CD4-positive, alpha-beta T cell treated with Interleukin-21 for 1 hour (primary cell): ENCODE data around the gene RBM6.

ENCODE experiments used
- DNase-seq: peaks from one replicate; pipeline ENCODE4 v3.0.0-alpha.2; 2020

The RBM6 gene

DNA sequence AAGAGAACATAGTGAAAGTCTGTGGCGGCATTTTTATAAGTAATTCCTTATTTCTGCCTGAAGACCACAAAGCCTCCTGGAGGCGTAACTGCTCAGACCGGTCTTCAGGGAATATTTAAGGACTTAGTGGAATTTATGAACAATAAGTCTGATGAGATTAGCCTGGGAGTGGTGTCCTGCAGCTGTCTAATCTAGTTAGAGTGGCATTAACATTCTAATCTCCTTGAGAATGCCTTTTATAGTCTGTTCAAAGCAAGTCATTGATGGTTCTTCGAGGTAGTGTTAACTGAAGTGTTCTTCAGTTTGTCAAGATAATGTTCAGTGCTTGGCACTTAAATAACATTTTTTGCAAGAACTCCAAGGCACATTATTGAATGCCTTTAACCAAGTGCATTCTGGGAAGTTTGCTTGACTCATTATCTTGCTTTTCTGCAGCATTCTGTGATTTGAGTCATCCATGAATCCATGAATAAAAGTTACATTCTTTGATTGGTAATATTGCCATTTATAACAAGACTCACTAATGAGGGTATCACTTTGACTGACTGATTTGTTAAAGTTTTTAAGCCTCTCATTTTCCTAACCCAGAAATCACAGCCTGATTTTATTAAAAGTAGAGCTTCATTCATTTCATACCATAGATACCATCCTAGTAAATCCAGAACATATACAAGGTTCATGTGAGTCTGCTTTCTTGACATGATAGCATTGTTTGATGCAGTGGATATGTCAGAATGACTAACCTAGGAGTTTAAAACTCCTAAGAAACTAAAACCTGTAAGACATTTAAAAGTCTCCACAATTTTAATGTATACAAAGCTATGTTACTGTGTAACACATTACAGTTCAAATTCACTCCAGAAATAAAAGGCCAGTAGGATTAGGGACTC, 161.3 kb downstream of the RBM6 start:
- DNase-seq: no peak

- no peak for DNase-seq
Measured at GRCh38 chr3:50102558-50102957, 162.6 kb downstream of the RBM6 start.

DNA sequence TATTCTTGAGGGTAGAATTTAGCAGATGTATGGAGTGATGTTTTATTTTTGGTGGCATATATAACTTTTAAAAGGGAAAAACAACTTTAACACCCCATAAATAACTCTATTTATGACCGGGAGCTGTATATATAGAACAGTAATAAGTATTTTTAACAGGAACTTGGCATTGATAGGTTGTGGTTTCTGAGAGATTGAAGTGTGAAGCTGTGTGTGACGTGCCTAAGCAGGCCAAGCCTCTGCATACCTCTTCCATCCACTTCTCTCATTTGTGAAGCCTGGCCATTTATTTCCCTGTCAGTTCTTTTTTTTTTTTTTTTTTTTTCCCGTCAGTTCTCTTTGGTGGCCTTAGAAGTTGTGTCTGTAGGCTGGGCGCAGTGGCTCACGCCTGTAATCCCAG, 171.8 kb downstream of the RBM6 start:
- DNase-seq: no peak

DNA sequence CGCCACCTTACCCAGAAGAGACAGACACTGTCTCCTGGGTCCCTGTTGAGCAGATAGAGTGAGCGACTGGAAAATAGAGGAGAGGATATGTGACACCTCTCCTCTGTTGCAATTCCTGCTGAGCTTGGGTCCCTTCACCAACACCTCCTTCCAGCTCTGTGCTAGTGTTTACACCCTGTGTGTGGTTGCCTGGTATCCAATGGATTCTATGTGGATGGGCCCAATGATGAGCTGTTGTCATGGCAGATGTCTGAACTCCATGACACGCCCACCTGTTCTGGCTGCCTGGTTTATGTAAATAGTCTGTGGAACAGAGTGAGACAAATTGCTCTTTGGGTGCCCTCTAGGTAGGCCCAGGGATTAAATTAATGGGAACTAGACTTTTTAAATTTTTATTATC, 172.5 kb downstream of the RBM6 start:
- no peak for DNase-seq

DNA sequence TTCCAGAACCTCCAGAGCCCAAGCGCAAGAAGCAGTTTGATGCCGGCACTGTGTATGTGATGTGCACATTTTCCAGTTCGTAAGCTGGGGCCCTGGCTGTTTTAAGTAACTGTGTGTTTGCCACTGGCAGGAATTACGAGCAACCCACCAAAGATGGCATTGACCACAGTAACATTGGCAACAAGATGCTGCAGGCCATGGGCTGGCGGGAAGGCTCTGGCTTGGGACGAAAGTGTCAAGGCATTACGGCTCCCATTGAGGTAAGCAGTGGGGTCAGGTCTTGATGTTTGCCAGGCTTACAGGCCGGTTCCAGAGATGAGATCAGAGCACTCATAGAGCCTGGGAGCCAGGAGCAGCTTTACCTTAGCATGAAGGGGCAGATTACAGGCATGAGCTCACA, 177.2 kb downstream of the RBM6 start:
- DNase-seq: no peak

DNA sequence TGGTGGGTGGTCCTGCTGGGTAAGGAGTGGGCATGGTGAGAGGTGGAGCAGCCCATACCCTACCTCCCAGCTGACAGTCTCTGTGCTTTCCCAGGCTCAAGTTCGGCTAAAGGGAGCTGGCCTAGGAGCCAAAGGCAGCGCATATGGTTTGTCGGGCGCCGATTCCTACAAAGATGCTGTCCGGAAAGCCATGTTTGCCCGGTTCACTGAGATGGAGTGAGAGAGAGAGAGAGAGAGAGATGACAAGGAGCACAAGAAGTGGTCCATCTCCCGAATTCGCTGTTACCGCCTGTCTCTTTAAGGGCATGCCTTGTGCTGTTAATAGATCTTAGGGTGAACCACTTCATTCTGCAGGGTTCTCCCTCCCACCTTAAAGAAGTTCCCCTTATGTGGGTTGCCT, 178.3 kb downstream of the RBM6 start:
- no peak for DNase-seq

- no peak for DNase-seq
Measured at GRCh38 chr3:50119786-50120185, 179.8 kb downstream of the RBM6 start.

- no peak for DNase-seq
Measured at GRCh38 chr3:50120364-50121071, 180.6 kb downstream of the RBM6 start.

DNA sequence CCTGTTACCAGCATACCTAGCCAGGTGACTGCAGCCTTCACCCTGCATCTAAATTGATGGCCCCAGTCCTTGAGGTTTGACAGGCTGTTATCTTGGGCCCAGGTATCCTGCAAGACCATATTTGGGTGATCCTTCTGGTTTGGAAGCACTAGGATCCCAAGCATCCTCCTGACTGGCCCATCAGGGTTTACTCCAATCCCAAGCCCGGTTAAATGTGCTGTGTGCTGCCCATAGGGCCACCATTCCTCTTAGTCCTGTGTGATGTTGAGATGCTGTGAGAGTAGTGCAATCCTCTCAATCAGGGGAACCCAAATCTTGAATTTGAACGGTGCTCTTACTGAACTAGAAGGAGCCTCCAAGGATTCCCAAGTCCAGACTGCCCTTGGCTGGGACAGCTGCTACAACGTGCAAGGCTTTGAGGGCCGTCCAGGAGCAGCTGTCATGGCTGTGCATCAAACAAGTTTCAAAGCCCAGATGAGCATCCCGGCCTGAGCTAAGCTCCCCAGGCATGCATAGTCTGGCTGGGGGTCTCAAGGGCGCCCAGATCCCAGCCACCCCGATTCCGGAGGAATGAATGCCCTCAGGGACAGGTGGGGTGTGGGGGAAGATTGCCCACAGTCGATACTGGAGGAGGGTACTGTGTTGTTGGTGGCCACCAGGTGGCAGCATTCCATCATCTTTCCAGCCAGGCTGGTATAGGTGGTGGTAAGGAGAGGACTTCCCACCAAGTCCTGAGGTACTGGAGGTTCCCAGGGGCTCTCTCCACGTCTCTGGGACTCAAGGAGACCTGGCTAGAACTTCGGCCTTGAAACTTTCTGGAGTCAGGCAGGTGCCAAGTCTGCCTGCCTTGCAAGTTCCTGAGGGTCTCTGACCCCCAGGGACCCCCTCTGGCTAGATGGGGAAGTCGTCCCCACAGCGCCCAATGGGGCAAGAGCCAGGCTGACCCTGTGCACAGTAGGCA, 181.4 kb downstream of the RBM6 start:
- peak; percentile 70 for DNase-seq

DNA sequence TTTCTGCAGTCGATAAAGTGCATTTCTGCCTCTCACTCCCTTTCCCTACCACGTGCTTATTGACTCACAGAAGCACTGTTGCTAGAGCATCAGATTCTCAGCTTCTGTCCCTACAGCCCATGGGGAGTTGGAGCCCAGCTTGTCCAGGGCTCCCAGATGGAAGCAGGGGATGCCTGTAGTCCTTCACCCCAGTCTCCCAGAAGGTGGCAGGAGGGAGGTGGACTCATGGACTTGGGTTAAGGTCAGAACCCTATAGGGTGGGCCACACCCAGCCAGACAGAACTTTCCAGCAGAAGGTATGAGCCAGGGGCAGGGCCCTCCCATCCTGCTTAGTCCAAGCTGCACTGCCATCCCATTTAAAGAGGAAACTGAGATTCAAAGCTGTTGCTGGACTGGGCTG, 182.1 kb downstream of the RBM6 start:
- no peak for DNase-seq

DNA sequence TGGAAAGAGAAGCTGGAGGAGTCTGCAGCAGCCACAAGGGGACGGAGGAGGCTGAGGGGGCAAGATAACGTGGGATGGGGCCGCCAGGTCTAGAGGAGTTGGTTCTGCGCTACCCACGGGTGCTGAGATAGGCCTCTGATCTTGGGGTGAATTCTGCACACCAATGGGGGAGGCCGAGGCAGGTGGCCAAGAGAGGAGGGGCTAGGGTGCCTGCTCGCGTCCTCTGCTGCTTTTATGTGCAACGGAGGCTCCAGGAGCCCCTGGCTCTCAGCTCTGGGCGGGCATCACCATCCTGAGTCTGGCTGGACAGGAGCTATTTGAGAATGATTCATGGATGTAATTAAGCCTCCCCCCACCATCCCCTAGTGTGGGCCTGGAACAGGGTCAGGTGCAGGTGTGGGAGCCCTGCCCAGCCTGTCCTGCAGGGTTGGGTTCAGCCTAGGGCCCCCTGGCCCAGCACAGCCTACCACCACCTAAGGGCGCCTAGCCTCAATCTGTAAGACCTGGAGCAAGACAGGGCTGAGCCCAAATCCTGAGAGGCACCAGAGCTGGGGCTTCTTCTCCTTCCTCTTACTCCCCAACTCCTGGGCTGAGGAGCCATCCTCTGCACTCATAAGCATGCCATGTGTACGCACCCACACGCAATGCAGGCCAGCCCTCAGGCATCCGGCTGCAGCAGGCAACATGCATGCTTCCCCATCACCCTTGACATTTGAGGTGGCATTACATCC, 182.9 kb downstream of the RBM6 start:
- no peak for DNase-seq

GRCh38 chr3:50123394-50124051, 183.6 kb downstream of the RBM6 start:
- no peak for DNase-seq

- DNase-seq: no peak
Measured at GRCh38 chr3:50124052-50124799, 184.3 kb downstream of the RBM6 start.

DNA sequence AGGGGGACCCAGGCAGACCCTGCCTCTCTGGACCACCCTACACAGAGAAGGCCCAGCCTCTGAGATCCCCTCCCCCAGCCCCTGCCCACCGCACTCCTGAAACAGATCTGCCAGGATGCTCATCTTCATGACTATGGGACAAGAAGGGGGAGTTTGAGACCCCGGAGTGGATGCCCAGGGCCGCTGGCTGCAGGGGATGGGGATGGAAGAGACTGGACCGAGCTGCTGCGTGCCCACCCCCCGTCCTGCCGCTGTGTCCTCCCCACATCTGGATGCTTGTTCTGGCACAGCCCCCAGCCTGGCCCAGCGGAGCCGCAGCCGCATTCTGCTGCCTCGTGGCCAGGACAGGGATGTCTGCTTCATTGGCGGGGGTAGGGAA, 184.8 kb downstream of the RBM6 start:
- no peak for DNase-seq

DNA sequence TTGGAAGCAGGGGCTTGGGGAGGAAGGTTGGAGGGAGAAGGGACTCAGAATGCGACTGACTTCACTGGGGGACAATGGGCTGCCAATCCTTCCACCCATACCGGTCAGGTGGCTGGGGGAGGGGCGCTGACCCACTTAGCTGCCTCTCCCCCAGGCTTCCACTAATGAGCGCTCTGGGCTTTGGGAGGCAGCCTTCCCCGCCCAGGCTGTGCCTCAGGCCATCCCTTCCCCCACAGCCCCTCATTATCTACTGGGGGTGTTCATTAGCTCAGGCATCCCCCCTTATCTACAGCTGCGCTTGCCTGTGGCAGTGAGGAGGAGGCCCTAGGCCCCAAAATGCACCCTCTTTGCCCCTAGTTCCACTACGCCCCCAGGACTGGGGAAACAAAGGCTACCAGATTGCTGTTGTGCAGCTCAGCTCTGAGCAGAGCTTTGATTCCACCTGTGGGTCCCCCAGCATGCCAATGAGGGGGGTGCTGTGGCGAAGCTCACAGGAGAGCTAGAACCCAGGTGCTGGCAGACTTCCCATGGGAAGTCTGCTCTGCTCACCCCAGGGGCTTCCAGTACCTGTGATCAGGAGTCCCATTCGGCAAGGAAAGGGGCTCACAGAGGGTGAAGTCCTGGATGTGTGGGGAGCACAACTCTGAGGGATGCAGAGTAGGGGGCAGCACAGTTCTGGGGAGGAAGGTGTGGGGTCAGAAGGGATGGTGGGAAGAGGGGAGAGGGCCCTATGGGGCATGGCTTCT, 185.8 kb downstream of the RBM6 start:
- no peak for DNase-seq

DNA sequence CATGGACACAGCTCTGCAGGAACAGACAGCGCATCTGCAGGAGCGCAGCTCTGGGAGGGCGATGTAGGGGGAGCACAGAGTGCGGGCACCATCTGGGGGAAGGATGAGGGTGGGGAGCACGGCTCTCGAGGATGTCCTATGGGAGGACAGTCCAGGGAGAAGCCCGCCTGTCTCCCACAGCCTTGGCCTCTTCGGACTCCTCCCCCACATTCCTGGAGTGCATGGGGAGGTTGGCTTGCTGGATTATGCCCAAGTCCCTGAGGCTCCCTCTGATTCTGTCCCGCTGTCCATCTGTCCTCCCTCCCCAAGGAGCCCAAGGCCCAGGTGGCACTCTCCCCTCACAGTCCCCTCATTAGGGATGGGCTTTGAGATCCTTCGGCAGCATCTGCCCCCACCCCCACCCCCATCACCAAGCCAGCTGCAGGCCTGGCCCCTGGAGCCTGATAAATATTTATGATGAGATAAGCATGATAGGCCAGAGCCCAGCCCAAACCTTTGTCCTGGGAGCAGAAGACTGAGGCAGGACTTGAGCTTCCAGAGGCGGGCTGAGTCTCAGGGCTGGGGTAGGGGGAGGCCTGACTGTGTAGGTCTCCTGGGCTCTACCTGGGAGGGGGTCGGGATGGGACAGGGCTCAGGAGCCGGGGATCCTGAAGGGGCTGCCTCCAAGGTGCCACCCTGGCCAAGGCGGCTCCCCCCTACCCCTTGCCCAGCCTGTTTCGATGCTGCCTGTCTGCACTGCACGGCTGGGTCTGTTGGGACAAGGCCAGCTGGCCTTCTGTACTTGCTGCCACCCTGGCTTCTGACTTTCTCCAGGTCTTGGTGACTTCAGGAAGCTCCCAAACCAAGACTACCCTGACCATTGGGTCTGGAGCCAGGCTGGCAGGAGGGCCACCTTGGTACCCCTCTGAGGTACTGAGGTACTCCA, 186.6 kb downstream of the RBM6 start:
- no peak for DNase-seq
